ENCODE measurements around the gene TAF4B.
"Not testable (repeated sequence)": the region's sequence is repeated elsewhere in the genome, so short reads cannot be mapped to it uniquely, and the experiment has no call there.

Gene TAF4B

DNA sequence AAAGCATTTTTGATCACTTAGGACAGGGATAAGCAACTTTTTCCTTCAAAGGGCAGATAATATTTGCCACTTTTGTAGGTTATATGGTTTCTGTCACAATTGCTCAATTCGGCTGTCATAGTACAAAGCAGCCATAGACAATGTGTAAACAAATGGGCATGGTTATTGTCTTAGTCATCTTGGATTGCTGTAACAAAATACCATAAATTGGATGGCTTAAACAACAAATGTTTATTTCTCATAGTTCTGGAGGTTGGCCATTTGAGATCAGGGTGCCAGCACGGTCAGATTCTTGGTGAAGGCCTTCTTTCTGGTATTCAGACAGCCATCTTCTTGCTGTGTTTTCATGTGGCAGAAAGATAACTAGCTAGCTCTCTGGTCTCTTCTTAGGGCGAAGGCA lies 91.2 kb downstream of the TAF4B start:
- no peak for FAIRE-seq

DNA sequence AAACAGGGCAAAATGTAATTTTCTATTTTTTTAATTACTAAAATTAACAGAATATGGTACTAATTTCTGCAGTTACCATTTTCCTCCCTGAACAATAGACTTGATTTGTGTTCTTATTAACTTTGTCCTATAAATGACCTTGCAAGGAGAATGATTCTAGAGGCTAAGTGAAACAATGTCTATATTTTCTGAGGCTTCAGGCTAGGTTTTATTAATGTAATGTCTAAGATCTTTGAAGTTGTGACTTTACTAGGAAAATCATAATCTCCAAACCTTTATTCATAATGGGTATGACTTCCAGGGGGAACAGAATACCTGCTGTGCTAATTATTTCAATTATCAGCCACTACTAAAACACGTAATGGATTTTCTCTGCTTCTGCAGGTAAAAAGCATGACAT lies 94.4 kb downstream of the TAF4B start:
- FAIRE-seq = no peak

DNA sequence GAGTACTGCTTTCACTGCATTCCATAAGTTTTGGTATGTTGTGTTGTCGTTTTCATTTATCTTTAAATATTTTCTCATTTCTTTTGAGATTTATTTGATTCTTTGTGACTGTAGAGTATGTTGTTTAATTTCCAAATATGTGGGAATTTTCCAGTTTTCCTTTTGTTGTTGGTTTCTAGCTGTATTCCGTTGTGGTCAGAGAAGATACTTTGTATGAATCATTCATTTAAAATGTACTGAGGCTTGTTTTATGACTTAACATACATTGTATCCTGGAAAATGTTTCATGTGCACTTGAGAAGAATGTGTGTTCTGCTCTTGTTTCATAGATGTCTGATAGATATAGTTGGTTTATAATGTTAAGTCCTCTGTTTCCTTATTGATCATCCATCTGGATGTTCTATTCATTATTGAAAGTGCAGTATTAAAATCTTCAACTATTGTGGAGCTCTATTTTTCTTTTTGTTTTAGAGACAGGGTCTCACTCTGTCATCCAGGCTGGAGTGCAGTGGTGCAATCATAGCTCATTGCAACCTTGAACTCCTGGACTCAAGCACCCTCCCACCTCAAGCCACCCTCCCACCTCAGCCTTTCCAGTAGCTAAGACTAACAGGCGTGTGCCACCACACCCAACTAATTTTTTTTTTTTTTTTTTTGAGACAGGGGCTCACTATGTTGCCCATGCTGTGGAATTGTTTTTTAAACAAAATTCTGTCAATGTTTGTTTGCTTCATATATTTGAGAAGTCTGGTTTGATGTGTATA lies 96.8 kb downstream of the TAF4B start:
- no peak for FAIRE-seq

DNA sequence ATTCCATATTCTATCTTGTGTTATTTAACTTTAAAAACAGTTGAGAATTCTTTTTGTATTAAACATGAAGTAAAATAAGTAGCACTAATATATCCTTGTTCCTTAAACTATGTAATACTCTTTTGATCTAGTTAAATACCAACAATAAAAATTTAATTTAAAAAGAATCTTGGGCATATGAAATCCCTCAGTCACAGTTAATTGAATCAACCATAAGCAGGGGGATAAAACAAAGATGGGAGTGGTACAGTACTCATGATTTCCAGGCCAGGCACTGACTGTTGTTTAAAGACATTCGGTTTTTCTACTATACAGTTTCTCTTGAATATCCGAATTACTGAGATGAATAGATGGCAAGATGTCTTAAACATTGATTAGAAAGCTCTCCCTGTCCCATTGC lies 99.5 kb downstream of the TAF4B start:
- FAIRE-seq = no peak

DNA sequence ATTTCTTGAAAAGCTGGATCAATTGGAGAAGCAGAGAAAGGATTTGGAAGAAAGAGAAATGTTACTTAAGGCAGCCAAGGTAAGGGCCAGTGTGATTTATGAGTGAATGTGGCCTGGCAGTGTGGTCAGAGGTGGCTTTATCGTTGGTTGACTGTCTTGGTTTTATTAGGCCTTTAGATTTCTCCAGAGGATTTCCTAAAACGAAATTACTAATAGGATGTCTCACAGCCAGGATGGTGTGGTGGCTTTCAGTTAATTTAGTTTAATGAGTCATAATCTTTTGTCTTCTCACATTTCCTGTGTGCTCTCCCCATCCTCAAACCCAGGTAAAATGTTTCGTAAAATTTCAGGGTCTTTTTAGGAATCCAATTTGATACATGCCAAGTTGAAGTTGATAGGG lies 100.8 kb downstream of the TAF4B start:
- no peak for FAIRE-seq

DNA sequence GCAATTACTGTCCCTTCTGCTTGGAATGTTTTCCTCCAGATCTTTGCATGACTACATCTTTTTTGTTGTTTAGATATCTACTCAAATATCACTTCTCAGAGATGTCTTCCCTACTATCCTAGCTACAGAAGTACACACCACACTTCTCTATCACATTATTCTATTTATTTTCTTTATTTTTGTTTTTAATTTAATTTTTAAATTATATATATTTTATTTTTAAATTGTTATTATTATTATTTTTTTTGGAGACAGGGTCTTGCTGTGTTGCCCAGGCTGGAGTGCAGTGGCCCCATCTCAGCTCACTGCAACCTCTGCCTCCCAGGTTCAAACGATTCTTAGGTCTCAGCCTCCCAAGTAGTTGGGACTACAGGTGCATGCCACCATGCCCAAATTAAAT lies 106.7 kb downstream of the TAF4B start:
- FAIRE-seq = no peak

DNA sequence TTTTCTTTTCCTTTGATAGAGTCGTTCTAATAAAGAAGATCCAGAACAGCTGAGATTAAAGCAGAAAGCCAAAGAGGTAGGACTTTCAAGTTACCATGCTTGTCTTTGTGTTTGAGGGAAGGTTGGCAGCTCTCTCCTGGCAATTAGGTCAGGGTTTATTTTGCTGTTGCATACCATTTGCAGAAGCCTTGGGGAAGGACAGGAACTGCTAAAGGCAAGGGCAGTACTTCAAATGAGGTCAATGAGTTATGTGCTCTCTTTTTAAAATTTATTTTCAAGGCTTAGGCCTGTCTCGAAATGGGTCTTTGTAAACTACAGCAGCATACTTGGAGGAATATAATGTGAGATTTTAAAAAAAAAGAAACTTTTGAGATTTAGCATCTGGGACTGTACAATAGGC lies 108.9 kb downstream of the TAF4B start:
- FAIRE-seq = no peak

DNA sequence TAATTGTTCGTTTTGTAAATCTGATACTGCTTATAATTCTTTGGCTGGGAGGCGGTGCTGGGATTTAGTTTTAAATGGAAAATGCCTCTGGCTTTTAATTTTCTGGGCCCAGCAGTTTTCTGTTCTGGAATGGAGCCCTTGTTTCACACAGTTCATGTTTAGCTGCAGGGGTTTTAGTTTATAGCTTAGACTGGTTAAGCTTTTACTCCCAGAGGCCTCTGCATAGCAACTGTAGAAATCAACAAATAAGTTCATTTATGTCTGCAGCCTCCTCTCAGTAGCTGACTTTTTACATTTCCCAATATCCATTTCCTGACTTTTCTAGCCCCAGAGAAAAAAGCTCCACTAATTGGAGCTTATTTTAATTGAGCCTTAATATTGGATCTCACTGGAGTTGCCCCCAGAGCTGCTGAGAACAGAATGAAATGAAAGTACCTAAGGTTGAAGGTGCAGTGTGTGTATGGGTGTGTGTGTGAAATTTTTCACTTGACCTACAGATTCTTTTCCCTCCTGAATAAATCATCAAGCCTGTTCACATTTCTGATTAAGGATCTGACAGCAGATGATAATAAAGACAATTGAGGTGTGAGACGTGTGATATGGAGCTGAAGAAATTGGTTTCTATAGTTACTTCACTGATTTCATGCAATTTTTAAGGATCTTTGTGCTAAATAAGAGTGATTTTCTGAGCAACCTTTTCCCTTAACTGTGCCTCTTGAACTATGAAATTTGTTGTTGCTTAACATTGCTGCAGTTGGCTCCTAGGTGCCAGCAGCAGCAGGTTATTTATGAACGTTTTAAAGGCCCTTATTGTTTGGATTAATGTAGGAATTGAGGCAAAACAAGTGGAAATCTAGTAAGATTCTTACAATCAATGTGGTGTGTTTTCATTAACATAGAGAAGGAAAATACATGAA lies 109.6 kb downstream of the TAF4B start:
- FAIRE-seq = no peak

DNA sequence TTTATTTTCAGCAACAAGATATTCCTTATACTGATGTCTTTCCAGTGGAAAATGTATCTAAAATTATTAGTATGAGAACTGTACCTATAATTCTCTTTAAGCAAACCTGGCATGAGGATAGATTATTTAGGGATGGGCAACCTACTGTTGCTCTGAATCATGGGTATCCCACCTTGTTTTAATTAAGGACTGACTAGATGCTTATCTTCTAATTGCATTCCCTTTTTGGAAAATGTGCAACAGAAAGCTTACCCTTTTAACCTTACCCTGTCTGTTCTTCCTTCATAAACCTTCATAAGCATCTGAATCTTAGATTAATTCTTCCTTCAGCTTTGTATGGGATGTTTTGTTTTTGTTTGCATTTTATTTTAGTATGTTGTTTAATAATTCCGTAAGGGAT lies 110.3 kb downstream of the TAF4B start:
- no peak for FAIRE-seq

DNA sequence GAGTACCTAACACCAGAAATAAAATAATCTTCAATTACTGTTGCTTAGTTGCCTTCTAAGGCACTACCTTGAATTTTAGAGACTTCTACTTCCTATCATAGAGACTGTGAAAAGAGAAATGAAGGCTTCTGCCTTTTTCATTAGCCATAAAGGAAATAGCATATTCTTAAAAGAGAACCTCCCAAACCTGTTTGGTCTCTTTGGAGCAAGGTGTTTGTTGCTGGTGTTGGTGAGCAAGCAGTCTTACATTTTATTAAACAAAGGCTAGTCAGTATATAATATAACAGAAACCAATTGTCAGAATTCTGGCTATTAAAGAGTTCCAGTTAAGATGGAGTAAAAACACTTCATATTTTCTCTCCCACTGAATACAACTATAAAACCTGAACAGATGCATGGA lies 116.4 kb downstream of the TAF4B start:
- FAIRE-seq = no peak

DNA sequence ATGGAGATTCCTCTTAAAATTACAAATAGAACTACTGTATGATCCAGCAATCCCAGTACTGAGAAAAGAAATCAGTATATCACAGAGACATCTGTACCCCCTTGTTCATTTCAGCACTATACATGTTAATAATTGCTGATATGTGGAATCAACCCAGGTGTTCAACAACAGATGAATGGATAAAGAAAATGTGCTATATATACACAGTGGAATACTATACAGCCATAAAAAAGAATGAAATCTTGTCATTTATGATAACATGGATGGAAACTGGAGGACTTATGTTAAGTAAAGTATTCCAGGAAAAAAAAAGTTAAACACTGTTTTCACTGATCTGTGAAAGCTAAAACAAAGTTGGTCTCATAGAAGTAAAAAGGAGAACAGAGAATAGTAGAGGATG lies 124.7 kb downstream of the TAF4B start:
- FAIRE-seq = peak; percentile 24

DNA sequence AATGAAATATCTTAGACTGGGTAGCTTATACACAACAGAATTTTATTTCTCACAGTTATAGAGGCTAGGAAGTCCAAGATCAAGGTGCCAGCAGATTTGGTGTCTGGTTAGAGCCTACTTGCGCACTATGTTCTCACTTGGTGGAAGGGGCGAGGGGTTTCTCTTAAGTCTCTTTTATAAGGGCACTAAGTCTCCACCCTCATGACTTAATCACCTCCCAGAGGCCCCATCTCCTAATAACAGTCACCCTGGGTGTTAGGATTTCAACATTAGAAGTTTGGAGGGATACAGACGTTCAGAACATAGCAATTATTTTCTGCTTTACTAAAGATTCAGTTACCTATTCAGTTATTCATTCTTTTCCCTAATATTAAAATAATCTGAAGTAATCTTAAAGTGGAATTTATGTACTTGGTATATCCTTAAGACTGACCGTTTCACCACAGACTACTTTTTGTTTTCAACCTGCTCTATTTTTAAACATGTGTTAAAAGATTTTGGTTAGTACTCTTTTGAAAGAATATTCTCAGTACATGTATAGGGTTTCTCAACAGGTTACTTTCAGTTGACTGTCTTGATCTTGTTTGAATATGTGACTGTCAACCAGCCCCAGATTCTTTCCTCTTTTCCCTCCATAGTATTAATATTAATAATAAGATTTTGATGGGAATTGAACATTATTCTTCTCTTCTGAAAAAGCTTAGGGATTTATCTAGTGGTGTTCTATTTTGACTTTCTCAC lies 130.0 kb downstream of the TAF4B start:
- FAIRE-seq = no peak

DNA sequence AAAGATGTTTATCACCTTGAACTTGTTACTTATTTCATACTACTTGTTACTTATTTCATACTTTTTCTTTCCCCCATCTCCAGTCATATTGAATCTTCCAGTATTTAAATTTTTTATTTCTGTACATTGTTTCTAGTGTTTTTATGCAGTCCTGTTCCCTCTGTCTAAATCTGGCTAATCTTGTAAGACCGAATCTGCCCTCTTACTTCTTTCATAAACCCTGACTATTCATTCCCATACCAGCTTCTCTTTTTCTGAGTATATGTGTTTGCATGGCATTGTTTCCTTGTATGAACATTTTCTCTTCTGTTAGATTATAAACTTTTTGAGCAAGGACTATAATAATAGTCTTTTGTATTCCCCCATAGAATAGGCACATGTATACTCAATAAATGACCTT lies 131.7 kb downstream of the TAF4B start:
- no peak for FAIRE-seq

DNA sequence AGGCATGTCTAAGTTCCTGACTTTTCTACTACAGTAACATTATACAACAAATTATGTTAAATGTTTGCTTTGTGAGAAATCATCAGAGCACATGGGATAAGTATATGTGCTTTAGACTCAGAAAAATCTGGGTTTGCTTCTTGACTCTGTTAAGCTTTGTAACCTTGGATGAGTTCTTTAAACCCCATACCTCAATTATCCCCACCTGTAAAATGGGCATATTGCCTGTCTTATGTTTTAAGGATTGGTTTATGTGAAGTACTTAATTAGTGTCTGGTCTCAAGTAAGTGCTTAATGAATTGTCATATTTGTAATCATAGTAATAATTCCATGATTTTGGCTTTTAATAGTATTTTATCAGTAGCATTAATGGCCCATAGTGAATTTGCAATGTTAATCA lies 135.8 kb downstream of the TAF4B start:
- no peak for FAIRE-seq

DNA sequence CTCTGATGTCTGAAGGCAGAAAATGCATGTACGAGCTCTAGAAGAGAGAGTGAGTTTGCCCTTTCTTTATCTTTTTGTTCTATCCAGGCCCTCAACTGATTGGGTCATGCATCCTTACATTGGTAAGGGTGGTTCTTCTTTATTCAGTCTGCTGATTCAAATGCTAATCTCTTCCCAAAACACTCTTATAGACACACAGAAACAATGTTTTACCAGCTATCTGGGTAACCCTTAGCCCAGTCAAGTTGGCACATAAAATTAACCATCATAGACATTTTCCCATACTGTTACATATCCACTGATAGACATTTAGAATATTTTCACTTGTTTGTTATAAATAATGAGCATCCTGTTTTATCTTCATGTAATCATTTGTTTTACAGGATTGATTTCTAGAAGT lies 141.2 kb downstream of the TAF4B start:
- FAIRE-seq = no peak

DNA sequence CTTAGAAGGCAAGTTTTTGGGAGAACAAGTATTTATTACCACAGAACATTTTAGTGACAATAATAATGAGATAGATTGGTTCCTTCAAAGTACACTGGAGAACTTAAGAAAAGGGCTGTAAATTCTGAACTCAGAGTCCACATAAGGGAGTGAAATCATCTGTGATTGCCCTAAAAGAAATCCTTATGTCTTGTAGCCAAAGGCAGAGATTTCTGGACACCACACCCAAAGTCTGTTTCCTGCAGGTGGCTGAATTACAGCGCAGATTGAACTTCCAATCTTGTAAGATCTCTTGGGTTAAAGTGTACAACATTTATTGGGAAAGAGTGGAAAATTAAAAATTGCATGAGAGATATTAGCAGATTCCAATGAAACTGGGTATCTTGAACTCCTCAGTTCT lies 143.8 kb downstream of the TAF4B start:
- FAIRE-seq = no peak

DNA sequence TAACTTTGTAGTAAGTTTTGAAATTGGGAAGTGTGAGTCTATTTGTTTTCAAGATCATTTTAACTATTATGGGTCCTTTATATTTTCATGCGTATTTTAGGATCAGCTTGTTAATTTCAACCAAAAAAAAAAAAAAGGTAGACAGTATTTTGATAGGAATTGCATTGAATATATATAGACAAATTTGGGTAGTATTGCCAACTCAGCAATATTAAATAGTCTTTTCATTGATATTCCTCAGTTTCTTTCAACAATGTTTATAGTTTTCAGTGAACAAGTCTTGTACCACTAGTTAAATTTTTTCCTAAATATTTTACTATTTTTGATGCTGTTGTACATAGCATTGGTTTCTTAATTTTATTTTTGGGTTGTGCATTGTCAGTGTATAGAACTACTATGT lies 149.9 kb downstream of the TAF4B start:
- FAIRE-seq = no peak

DNA sequence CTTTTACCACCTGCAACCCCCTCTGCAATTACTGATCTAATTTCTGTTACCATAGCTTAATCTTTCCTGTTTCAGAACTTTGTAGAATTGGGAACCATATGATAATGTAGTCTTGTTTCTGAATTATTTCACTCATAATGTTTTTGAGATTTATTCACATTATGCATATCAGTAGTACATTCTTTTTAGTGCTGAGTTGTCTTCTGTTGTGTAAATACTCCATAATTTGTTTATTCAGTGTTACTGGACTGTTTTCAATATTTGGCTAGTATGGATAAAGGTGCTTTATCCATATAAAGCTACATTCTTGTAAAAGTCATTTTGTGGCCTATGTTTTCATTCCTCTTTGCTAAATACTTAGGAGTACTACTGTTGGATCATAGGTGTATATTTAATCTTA lies 152.5 kb downstream of the TAF4B start:
- no peak for FAIRE-seq

DNA sequence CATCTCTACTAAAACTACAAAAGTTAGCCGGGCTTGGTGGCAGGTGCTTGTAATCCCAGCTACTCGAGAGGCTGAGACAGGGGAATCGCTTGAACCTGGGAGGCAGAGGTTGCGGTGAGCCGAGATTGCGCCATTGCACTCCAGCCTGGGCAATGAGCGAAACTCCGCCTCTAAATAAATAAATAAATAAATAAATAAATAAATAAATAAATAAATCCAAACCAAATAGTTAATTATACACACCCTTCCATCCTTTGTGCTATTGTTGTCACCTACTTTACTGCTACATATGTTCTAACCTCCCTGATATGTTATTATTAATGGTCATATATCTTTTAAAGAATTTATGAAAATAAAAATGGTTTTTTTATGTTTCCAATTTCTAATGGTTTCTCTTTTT lies 155.3 kb downstream of the TAF4B start:
- not testable (repeated sequence) for FAIRE-seq

DNA sequence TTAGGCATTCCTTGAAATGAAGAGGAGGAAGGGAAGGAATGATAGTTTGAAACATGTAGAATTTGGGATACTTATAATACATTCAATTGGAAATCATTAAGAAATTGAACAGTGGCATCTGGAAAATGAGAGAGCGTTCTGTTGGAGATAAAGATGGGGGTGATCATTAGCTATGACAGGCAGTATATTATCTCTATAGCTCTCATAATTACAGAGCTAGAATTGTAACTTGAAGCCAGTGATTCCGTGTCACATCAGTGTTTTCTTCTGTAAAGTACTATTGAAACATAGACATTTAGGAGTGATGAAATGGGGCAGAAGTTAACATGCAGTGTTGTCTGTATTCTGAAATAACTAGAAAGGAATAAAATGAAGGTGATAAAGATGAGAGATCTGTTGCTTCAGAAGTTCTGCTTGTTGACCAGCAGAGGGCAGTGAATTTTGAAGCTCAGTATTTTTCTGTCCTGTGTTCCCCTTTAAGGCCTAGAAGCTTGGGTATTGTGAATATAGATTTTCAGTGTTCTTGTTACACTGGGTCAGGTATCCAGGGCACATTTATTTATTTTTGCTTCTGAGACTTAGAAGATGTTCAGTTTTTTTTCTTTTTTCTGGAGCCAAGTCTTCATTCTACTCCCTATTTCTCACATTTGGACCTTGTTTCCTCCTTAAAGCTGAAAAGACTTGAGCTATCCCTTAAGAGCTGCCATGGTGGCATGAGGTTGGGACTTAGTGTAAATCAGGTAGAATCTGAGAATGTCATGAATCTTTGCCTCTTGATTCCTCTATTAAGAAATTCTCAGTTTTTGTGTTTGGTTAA lies 157.4 kb downstream of the TAF4B start:
- peak; percentile 91 for FAIRE-seq

DNA sequence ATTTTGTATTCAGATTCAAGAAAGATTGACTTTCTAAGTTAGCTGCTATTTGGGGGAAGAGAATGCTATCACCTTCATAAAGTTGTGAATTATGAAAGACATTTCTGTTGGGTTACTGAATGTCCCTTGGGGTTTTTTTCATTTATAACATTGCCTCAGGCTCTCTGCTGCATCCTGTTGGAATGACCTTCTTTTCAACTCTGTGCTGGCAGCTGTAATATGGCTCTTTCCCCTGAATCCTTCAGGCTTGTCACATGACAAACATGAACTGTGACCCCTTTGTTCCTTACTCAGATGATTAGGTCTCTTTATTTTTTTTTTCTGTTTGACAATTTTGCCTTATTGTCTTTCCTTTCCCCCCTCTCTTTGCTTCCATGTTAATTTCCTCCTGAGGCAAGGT lies 159.8 kb downstream of the TAF4B start:
- FAIRE-seq = no peak

DNA sequence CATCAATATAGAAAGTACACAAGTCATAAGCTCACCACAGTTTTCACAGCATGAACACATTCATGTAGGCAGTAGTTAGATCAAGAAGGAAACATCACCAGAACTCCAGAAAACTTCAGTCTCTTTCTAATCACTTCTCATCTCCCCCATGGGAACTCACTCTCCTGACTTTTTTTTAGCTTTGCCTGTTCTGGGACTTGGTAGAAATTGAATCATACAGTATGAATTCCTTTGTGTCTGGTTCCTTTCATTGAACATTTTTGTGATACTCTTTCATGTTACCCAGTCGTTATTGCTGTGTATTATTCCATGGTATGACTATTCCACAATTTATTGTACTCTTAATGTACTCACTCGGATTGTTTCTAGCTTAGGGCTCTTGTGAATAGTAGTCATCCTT lies 160.2 kb downstream of the TAF4B start:
- no peak for FAIRE-seq
